ENCODE data around the gene KCNQ2.

Gene KCNQ2

GRCh38 chr20:63443606-63444395 lies 28.7 kb downstream of the KCNQ2 start:
- in situ Hi-C loops (cut with MboI; ENCODE audit: low sequenced_read_pairs, unreplicated experiment), result no loop called here
- TF ChIP-seq, protein P1, sequence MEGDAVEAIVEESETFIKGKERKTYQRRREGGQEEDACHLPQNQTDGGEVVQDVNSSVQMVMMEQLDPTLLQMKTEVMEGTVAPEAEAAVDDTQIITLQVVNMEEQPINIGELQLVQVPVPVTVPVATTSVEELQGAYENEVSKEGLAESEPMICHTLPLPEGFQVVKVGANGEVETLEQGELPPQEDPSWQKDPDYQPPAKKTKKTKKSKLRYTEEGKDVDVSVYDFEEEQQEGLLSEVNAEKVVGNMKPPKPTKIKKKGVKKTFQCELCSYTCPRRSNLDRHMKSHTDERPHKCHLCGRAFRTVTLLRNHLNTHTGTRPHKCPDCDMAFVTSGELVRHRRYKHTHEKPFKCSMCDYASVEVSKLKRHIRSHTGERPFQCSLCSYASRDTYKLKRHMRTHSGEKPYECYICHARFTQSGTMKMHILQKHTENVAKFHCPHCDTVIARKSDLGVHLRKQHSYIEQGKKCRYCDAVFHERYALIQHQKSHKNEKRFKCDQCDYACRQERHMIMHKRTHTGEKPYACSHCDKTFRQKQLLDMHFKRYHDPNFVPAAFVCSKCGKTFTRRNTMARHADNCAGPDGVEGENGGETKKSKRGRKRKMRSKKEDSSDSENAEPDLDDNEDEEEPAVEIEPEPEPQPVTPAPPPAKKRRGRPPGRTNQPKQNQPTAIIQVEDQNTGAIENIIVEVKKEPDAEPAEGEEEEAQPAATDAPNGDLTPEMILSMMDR (IDR thresholded peaks at IDR 0.05; ENCODE audit: borderline replicate concordance, control extremely low read depth, extremely low read depth, insufficient read depth, missing control alignments), result no peak
- DNase-seq (ENCODE audit: low spot score), result no peak

- peak; percentile 82 for DNase-seq (ENCODE audit: low spot score)
- TF ChIP-seq, protein P1 (IDR thresholded peaks at IDR 0.05; ENCODE audit: borderline replicate concordance, control extremely low read depth, extremely low read depth, insufficient read depth, missing control alignments), result peak; percentile 67
- in situ Hi-C loops (cut with MboI; ENCODE audit: low sequenced_read_pairs, unreplicated experiment), result no loop called here
Observed at GRCh38 chr20:63442100-63442493, 30.4 kb downstream of the KCNQ2 start.

- DNase-seq (ENCODE audit: low spot score), result peak; percentile 81
- in situ Hi-C loops (cut with MboI; ENCODE audit: low sequenced_read_pairs, unreplicated experiment), result no loop called here
- TF ChIP-seq, protein P1 (IDR thresholded peaks at IDR 0.05; ENCODE audit: borderline replicate concordance, control extremely low read depth, extremely low read depth, insufficient read depth, missing control alignments), result no peak
Observed at GRCh38 chr20:63441136-63442099, 31.0 kb downstream of the KCNQ2 start.

DNA sequence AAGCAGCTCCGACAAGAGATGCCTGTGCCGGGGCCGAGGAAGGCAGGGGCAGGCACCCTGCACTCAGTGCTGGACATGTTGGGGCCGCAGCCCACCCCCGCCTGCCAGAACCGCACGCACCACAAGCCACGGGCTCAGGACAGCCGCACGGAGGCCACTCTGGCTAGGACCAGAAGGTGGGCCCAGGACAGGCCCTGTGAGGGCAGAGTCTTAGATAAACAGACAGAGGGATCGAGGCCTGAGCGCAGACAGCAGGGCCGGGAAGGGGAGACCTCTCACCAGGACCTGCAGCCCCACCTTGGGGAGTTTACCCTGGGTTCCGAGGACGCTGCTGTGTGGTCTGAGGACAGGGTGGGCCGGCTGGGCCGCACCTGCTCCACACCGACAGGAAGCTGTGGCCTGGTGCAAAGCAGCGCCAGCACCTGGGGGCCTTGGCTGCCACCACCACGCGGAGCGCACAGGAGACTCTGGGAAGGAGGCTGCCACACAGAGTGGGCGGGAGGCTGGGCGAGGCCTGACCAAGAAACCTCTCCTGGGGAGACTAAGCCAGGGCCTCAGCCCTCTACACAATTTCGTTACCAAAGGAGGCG lies 32.0 kb downstream of the KCNQ2 start:
- DNase-seq (ENCODE audit: low spot score), result no peak
- TF ChIP-seq, protein P1 (IDR thresholded peaks at IDR 0.05; ENCODE audit: borderline replicate concordance, control extremely low read depth, extremely low read depth, insufficient read depth, missing control alignments), result no peak
- in situ Hi-C loops (cut with MboI; ENCODE audit: low sequenced_read_pairs, unreplicated experiment), result no loop called here

DNA sequence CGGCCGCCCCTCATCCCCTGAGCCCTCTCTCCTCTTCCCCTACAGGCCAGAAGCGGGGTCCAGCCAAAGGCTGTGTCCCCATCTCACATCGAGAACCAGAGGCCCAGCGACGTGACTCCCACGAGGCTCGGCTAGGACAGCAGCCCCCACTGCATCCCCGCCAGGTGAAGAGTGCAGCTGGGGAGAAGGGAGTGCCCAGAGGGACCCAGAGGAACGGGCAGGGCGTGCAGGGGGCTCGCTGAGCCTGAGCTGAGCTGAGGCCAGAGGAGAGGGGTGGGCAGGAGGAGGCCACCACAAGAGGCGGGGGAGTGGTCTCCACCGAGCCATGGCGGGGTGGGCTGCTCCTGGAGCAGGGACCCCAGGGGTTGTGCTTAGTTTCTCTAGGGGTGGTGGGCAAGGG lies 32.6 kb downstream of the KCNQ2 start:
- TF ChIP-seq, protein P1 (IDR thresholded peaks at IDR 0.05; ENCODE audit: borderline replicate concordance, control extremely low read depth, extremely low read depth, insufficient read depth, missing control alignments), result no peak
- DNase-seq (ENCODE audit: low spot score), result no peak

GRCh38 chr20:63438121-63438520 lies 34.3 kb downstream of the KCNQ2 start:
- in situ Hi-C loops (cut with MboI; ENCODE audit: low sequenced_read_pairs, unreplicated experiment), result no loop called here
- TF ChIP-seq, protein P1 (IDR thresholded peaks at IDR 0.05; ENCODE audit: borderline replicate concordance, control extremely low read depth, extremely low read depth, insufficient read depth, missing control alignments), result no peak
- no peak for DNase-seq (ENCODE audit: low spot score)

More for the DNA sequence above, 32.6 kb downstream of the KCNQ2 start:
- in situ Hi-C loops (cut with MboI; ENCODE audit: low sequenced_read_pairs, unreplicated experiment), result no loop called here

Measured in GM13976 (cell line).